HepG2 (cell line): ENCODE results near the gene POU3F3. TPM values are rescaled to one million over a fixed set of nuclear protein-coding genes. Genes with fewer than 3 reads are reported as not detected.
A peak's percentile ranks its signal among the peaks of the same experiment; 100 is the strongest.

Experiments used
- ATAC-seq: fragments of 200-7000 bp; cut with Tn5 transposase; 3 replicates; pipeline ENCODE4 v1.9.1; 2020; ENCODE audit warnings: mild to moderate bottlenecking, moderate library complexity
- BruUV-seq: library from RNA; stranded (reverse); fragments of 400-500 nt; replicated peaks from 2 replicates; lab custom pipeline; 2021; lab: Mats Ljungman, UMichigan
- CTCF ChIA-PET: fragments of 300-600 bp; formaldehyde crosslinking; extraction: SDS; loops from one replicate; lab custom pipeline; 2021; ENCODE audit warnings: low total read pairs, inconsistent platforms, low intra/inter-chr PET ratio; lab: Yijun Ruan, JAX
- POLR2A ChIA-PET: fragments of 350-600 bp; sonication (Branson Sonifier 250); formaldehyde crosslinking; loops from one replicate; lab custom pipeline; 2020; ENCODE audit warnings: antibody characterized with exemption, inconsistent platforms; lab: Yijun Ruan, JAX
- DNase-seq: peaks from one replicate; pipeline ENCODE4 v3.0.0-alpha.2; 2015; ENCODE audit warnings: low spot score
- FAIRE-seq: peaks from 3 replicates; lab custom pipeline; 2011; peaks lifted over from hg19 to GRCh38; lab: Jason Lieb, UNC
- H2AFZ ChIP-seq: one replicate; pipeline ENCODE4 v1.6.1; 2011; ENCODE audit warnings: low read length, inconsistent platforms
- H3K27ac ChIP-seq: fragments of 300-600 bp; 3 replicates; pipeline ENCODE4 v1.8.0; 2011; ENCODE audit warnings: mixed run types, mild to moderate bottlenecking, mixed read lengths, low read length, inconsistent platforms; ENCODE audit not compliant: insufficient read depth; ENCODE audit errors: extremely low read length
- H3K27me3 ChIP-seq, 2 experiments: fragments of 200-600 bp in 1 of 2; 2 replicates in 1 of 2; 3 replicates in 1 of 2; pipeline versions ENCODE4 v1.6.0 to v1.8.0; 2011; ENCODE audit warnings: low read length in 2 of 2, mild to moderate bottlenecking in 2 of 2, moderate library complexity in 2 of 2, inconsistent platforms in 1 of 2; ENCODE audit not compliant: insufficient read depth in 2 of 2, control insufficient read depth in 1 of 2
- H3K36me3 ChIP-seq, 2 experiments: fragments of 200-600 bp in 1 of 2; replicated peaks in 1 of 2; 2 replicates in 1 of 2; 3 replicates in 1 of 2; pipeline versions ENCODE4 v1.5.1 to v1.8.0; 2011; ENCODE audit warnings: low read length in 2 of 2, inconsistent platforms in 1 of 2; ENCODE audit not compliant: insufficient read depth in 2 of 2, control insufficient read depth in 1 of 2
- H3K4me1 ChIP-seq: 2 replicates; pipeline ENCODE4 v1.5.1; 2012; ENCODE audit warnings: low read length, inconsistent platforms; ENCODE audit not compliant: insufficient read depth
- H3K4me2 ChIP-seq: 2 replicates; pipeline ENCODE4 v1.6.0; 2011; ENCODE audit warnings: low read depth, low read length, inconsistent platforms
- H3K4me3 ChIP-seq, 3 experiments: fragments of 200-600 bp in 1 of 3; sonication (generic), shearing (Covaris generic) in 1 of 3; replicated peaks in 1 of 3; 2 replicates each; pipeline ENCODE4 v1.5.1; 2011 to 2016; ENCODE audit warnings: low read length in 3 of 3, inconsistent platforms in 2 of 3, low read depth in 2 of 3, mild to moderate bottlenecking in 2 of 3, control low read depth in 1 of 3, mixed read lengths in 1 of 3; ENCODE audit not compliant: insufficient read depth in 1 of 3
- H3K79me2 ChIP-seq: one replicate; pipeline ENCODE4 v1.6.1; 2011; ENCODE audit warnings: low read length, inconsistent platforms; ENCODE audit not compliant: insufficient read depth
- H3K9ac ChIP-seq: 2 replicates; pipeline ENCODE4 v1.6.0; 2011; ENCODE audit warnings: mild to moderate bottlenecking, low read depth, low read length, inconsistent platforms; ENCODE audit not compliant: insufficient read depth
- H3K9me3 ChIP-seq: 2 replicates; pipeline ENCODE4 v1.5.1; 2012; ENCODE audit warnings: mild to moderate bottlenecking, low read length
- H4K20me1 ChIP-seq: 2 replicates; pipeline ENCODE4 v1.6.0; 2011; ENCODE audit warnings: inconsistent platforms, mild to moderate bottlenecking, low read length, moderate library complexity; ENCODE audit not compliant: insufficient read depth
- EZH2 ChIP-seq: conservative IDR thresholded peaks from 2 replicates; pipeline ENCODE4 v1.6.1; 2012; ENCODE audit warnings: mild to moderate bottlenecking, low read depth, low read length, moderate library complexity
- WGBS: methylation state at CpG from one replicate; pipeline ENCODE4 v1.1.6; 2017; ENCODE audit warnings: low lambda C conversion rate; 5-methylcytosine and 5-hydroxymethylcytosine counted together
- in situ Hi-C: cut with HindIII; loops from 2 replicates; pipeline ENCODE4 v1.10.0; 2017; ENCODE audit warnings: low pct_unique_long_range_greater_than_20kb; ENCODE audit not compliant: extremely low pct_ligation_motif_present
- intact Hi-C: fragments of 100-400 bp; cut with micrococcal nuclease; formaldehyde crosslinking; loops from one replicate; pipeline ENCODE4 v1.10.0; 2022; ENCODE audit not compliant: unreplicated experiment
- polyA plus RNA-seq, 8 experiments: library from polyadenylated mRNA; depleted of rRNA in 3 of 8; stranded (reverse) in 7 of 8; unstranded in 1 of 8; fragments of >200 nt; fragmentation: Illumina TruSeq in 4 of 8; extraction: Trizol in 4 of 8; gene quantifications; 2 replicates each; pipeline versions ENCODE4 v1.2.1 to v1.2.3, GENCODE V29; 2011 to 2016; ENCODE audit warnings: low read depth in 4 of 8, missing spikeins in 1 of 8, mixed read lengths in 1 of 8; ENCODE audit not compliant: insufficient read depth in 1 of 8
- total RNA-seq, 5 experiments: library from RNA; depleted of rRNA; stranded (reverse); fragments of >200 nt; fragmentation: Illumina TruSeq; extraction: Trizol; gene quantifications; 2 replicates each; pipeline ENCODE4 v1.2.3, GENCODE V29; 2016; ENCODE audit warnings: low read depth in 1 of 5
- TF ChIP-seq, protein P1 (sequence below): sonication (generic); formaldehyde crosslinking; IDR thresholded peaks from 2 replicates; pipeline ENCODE4 v1.4.0; 2020; ENCODE audit warnings: missing genetic modification reagents, mild to moderate bottlenecking, borderline replicate concordance

The POU3F3 gene
- total and polyA plus RNA-seq, 2 of the 13 experiments (the other 11 are each of a cell fraction or from before 2014, with no cell fraction given), result not detected

DNA sequence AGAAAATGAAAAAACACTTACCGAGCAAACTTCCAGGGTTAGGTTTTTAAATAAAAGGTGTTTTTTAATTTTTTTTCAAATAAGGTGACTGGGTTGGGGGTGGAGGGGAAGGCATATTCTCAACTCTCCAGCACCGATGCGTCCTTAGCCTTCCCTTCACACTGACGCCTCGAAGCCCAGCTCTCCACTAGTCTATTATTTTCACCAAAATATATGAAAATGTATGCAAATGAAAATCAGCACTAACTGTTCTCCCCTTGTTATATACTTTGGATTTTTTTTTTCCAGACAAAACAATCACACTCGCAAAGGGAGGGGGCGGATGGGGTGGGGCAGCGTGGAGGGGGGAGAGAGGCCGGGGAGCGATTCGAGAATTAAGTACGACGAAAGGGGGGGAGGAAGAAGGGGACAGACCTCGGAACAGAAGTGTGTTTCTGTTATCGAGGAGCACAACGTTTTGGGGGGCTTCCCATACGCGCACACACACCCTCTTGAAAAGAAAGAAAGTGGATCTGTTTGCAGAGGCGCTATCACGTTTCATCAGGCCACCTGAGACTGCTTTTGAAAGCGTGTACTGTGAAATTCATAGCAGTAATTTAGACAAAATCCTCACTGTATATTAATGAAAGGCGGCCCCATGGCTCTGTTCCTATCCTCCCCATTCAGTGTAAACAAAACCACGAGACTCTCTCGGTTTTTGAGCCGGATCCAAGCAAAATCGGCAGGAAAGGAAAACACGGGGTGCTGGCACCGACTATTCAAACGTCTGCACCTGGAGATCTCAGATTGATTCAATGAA lies 2.4 kb upstream of the POU3F3 start:
- no peak for FAIRE-seq
- WGBS, result 7% methylated on average over 29 of the region's 29 CpGs
- Histone ChIP-seq H3K27me3 (peaks cover 6 to 67% of the 10 kb centered on the region in 2 experiments; a peak in 4 of 5 replicates), H4K20me1 (no peaks in the 10 kb centered on the region), H3K9me3 (no peaks in the 10 kb centered on the region), H3K4me3 (no peak overlapping the region), H3K4me2 (no peak overlapping the region), H3K4me1 (no peaks in the 10 kb centered on the region), H3K79me2 (no peaks in the 10 kb centered on the region), H3K36me3 (no peaks in the 10 kb centered on the region), H2AFZ (no peak overlapping the region), H3K9ac (no peak overlapping the region), H3K27ac (no peak overlapping the region)
- no TSS peak for BruUV-seq
- ATAC-seq, result no peak
- ChIA-PET CTCF (no interaction called here), POLR2A (no interaction called here)
- DNase-seq, result no peak
- TF ChIP-seq, protein P1, sequence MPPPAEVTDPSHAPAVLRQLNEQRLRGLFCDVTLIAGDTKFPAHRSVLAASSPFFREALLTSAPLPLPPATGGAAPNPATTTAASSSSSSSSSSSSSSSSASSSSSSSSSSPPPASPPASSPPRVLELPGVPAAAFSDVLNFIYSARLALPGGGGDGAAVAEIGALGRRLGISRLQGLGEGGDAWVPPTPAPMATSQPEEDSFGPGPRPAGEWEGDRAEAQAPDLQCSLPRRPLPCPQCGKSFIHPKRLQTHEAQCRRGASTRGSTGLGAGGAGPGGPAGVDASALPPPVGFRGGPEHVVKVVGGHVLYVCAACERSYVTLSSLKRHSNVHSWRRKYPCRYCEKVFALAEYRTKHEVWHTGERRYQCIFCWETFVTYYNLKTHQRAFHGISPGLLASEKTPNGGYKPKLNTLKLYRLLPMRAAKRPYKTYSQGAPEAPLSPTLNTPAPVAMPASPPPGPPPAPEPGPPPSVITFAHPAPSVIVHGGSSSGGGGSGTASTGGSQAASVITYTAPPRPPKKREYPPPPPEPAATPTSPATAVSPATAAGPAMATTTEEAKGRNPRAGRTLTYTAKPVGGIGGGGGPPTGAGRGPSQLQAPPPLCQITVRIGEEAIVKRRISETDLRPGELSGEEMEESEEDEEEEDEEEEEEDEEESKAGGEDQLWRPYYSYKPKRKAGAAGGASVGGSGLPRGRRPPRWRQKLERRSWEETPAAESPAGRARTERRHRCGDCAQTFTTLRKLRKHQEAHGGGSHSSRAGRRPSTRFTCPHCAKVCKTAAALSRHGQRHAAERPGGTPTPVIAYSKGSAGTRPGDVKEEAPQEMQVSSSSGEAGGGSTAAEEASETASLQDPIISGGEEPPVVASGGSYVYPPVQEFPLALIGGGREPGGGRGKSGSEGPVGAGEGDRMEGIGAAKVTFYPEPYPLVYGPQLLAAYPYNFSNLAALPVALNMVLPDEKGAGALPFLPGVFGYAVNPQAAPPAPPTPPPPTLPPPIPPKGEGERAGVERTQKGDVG (CRISPR knock-in tag), result no peak
- 0 out of 2 replicates have a peak, but pooled peaks have one; percentile 98 for TF ChIP-seq EZH2
- intact Hi-C loops (no loop called here), in situ Hi-C loops (loop anchor here (10.0 kb wide), 1 partner anchor 897 kb away; no protein-coding TSS in a partner anchor)
